ENCODE measurements around the gene VGLL2.

GRCh38 chr6:117280922-117281321 lies 15.6 kb downstream of the VGLL2 start:
- TF ChIP-seq CTCF (IDR thresholded peaks at IDR 0.05) = no peak
- no peak for TF ChIP-seq POLR2A (IDR thresholded peaks at IDR 0.05)

All from esophagus squamous epithelium (tissue), 4 donors.